HepG2 (cell line): ENCODE measurements around the gene GPS1. TPM values are rescaled to one million over a fixed set of nuclear protein-coding genes. Genes with fewer than 3 reads are reported as not detected.
A peak's percentile ranks its signal among the peaks of the same experiment; 100 is the strongest.

Source experiments
- AHR ChIP-seq: IDR thresholded peaks from 2 replicates; pipeline ENCODE4 v1.6.1; 2018; ENCODE audit warnings: missing genetic modification reagents, missing compliant biosample characterization
- CCAR2 ChIP-seq: fragments of 200-400 bp; formaldehyde crosslinking; optimal IDR thresholded peaks from 2 replicates; pipeline ENCODE3; 2018; ENCODE audit warnings: low read depth, mild to moderate bottlenecking, low read length, moderate library complexity
- FOXJ3 ChIP-seq: sonication (generic); formaldehyde crosslinking; IDR thresholded peaks from 2 replicates; pipeline ENCODE4 v1.4.0; 2020; ENCODE audit warnings: missing genetic modification reagents, mild to moderate bottlenecking, borderline replicate concordance
- POLR2A ChIP-seq, 2 experiments: IDR thresholded peaks; 2 replicates each; pipeline ENCODE4 v1.6.1; 2011; ENCODE audit warnings: low read depth in 2 of 2, low read length in 2 of 2, mild to moderate bottlenecking in 1 of 2, moderate library complexity in 1 of 2; ENCODE audit not compliant: insufficient read depth in 1 of 2
- RELA ChIP-seq: sonication (generic); formaldehyde crosslinking; IDR thresholded peaks from 2 replicates; pipeline ENCODE4 v1.4.0; 2020; ENCODE audit warnings: missing genetic modification reagents
- RFXAP ChIP-seq: sonication (generic); formaldehyde crosslinking; IDR thresholded peaks from 2 replicates; pipeline ENCODE4 v1.4.0; 2020; ENCODE audit warnings: missing genetic modification reagents, borderline replicate concordance
- SIX4 ChIP-seq: sonication (generic); formaldehyde crosslinking; IDR thresholded peaks from 2 replicates; pipeline ENCODE4 v1.4.0; 2020; ENCODE audit warnings: missing genetic modification reagents
- SMAD1 ChIP-seq: sonication (generic); formaldehyde crosslinking; IDR thresholded peaks from 2 replicates; pipeline ENCODE4 v1.4.0; 2020; ENCODE audit warnings: missing genetic modification reagents, low read depth, mild to moderate bottlenecking, borderline replicate concordance
- ZMYM2 ChIP-seq: sonication (generic); formaldehyde crosslinking; IDR thresholded peaks from 2 replicates; pipeline ENCODE4 v1.8.0; 2022; ENCODE audit warnings: mild to moderate bottlenecking, missing genetic modification reagents
- ZNF441 ChIP-seq: sonication (generic); formaldehyde crosslinking; IDR thresholded peaks from 2 replicates; pipeline ENCODE4 v1.7.0; 2021; ENCODE audit warnings: missing genetic modification reagents, borderline replicate concordance
- ZNF619 ChIP-seq: sonication (generic); formaldehyde crosslinking; IDR thresholded peaks from 2 replicates; pipeline ENCODE4 v1.4.0; 2020; ENCODE audit warnings: mild to moderate bottlenecking, missing genetic modification reagents
- ZNF672 ChIP-seq: sonication (generic); formaldehyde crosslinking; IDR thresholded peaks from 2 replicates; pipeline ENCODE4 v1.8.1; 2022; ENCODE audit warnings: missing genetic modification reagents
- ZNF709 ChIP-seq: sonication (generic); formaldehyde crosslinking; IDR thresholded peaks from 2 replicates; pipeline ENCODE4 v1.5.0; 2020; ENCODE audit warnings: mild to moderate bottlenecking, missing genetic modification reagents
- ZNF879 ChIP-seq: sonication (generic); formaldehyde crosslinking; IDR thresholded peaks from 2 replicates; pipeline ENCODE4 v1.8.1; 2023; ENCODE audit warnings: missing genetic modification reagents
- ZSCAN21 ChIP-seq: sonication (generic); formaldehyde crosslinking; IDR thresholded peaks from 2 replicates; pipeline ENCODE4 v1.8.0; 2022; ENCODE audit warnings: mild to moderate bottlenecking, missing genetic modification reagents, moderate library complexity, borderline replicate concordance
- polyA plus RNA-seq, 8 experiments: library from polyadenylated mRNA; depleted of rRNA in 3 of 8; stranded (reverse) in 7 of 8; unstranded in 1 of 8; fragments of >200 nt; fragmentation: Illumina TruSeq in 4 of 8; extraction: Trizol in 4 of 8; gene quantifications; 2 replicates each; pipeline versions ENCODE4 v1.2.1 to v1.2.3, GENCODE V29; 2011 to 2016; ENCODE audit warnings: low read depth in 4 of 8, missing spikeins in 1 of 8, mixed read lengths in 1 of 8; ENCODE audit not compliant: insufficient read depth in 1 of 8
- total RNA-seq, 5 experiments: library from RNA; depleted of rRNA; stranded (reverse); fragments of >200 nt; fragmentation: Illumina TruSeq; extraction: Trizol; gene quantifications; 2 replicates each; pipeline ENCODE4 v1.2.3, GENCODE V29; 2016; ENCODE audit warnings: low read depth in 1 of 5
- TF ChIP-seq, protein P1 (sequence below): sonication (generic); formaldehyde crosslinking; IDR thresholded peaks from 2 replicates; pipeline ENCODE4 v1.9.0; 2021; ENCODE audit warnings: missing genetic modification reagents, borderline replicate concordance
- TF ChIP-seq, protein P2 (sequence below): sonication (generic); formaldehyde crosslinking; IDR thresholded peaks from 2 replicates; pipeline ENCODE4 v1.8.0; 2022; ENCODE audit warnings: missing genetic modification reagents, mild to moderate bottlenecking, inconsistent platforms, borderline replicate concordance
- TF ChIP-seq, protein P3 (sequence below): sonication (generic); formaldehyde crosslinking; IDR thresholded peaks from 2 replicates; pipeline ENCODE4 v1.8.0; 2022; ENCODE audit warnings: mild to moderate bottlenecking, missing genetic modification reagents, borderline replicate concordance
- TF ChIP-seq, protein P4 (sequence below): sonication (generic); formaldehyde crosslinking; IDR thresholded peaks from 2 replicates; pipeline ENCODE4 v1.8.0; 2022; ENCODE audit warnings: mild to moderate bottlenecking, missing genetic modification reagents, moderate library complexity
- TF ChIP-seq, protein P5 (sequence below): fragments of 450-650 bp; IDR thresholded peaks from 2 replicates; pipeline ENCODE4 v1.6.1; 2016
- TF ChIP-seq, protein P6 (sequence below): fragments of 450-650 bp; IDR thresholded peaks from 2 replicates; pipeline ENCODE4 v1.6.1; 2017

GPS1 gene
- total and polyA plus RNA-seq, 2 of the 13 experiments (the other 11 are each of a cell fraction or from before 2014, with no cell fraction given): 124 to 128 TPM

DNA sequence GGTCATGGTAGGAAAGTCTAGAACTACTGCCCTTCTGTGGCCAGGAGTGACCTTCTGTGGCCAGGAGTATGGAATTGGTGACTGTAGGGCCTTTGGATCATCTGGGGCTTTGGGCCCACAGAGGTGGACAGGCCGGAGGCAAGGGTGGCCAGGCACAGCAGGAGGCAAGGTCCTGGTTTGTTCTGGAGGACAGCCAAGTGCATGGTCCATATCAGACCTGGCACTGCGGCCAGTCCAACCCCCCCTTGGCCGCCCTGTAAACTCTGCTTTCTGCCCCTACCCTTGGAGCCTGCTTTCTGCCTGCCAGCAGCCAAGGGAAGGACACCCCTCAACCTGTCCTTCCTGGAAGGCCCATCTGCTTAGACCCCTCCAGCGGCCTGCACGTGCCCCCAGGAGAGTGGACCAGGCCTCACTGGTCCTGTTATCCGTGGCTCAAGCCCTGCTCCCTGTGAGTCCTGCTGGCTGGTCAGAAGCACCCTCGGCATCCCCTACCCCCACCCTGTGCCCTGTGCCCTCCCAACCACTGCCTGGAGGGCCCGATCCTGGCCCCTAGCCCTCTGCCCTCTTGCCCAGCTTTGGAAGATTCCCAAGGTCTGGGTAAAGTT, 11.9 kb upstream of the GPS1 start (continued):
- TF ChIP-seq, protein P1, sequence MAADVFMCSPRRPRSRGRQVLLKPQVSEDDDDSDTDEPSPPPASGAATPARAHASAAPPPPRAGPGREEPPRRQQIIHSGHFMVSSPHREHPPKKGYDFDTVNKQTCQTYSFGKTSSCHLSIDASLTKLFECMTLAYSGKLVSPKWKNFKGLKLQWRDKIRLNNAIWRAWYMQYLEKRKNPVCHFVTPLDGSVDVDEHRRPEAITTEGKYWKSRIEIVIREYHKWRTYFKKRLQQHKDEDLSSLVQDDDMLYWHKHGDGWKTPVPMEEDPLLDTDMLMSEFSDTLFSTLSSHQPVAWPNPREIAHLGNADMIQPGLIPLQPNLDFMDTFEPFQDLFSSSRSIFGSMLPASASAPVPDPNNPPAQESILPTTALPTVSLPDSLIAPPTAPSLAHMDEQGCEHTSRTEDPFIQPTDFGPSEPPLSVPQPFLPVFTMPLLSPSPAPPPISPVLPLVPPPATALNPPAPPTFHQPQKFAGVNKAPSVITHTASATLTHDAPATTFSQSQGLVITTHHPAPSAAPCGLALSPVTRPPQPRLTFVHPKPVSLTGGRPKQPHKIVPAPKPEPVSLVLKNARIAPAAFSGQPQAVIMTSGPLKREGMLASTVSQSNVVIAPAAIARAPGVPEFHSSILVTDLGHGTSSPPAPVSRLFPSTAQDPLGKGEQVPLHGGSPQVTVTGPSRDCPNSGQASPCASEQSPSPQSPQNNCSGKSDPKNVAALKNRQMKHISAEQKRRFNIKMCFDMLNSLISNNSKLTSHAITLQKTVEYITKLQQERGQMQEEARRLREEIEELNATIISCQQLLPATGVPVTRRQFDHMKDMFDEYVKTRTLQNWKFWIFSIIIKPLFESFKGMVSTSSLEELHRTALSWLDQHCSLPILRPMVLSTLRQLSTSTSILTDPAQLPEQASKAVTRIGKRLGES: no peak
- no peak for TF ChIP-seq POLR2A (IDR thresholded peaks at IDR 0.05; ENCODE audit: insufficient read depth in 1 of 2, low read depth in 2 of 2, low read length in 2 of 2)
- TF ChIP-seq ZMYM2 (CRISPR knock-in tag): peak; percentile 78; the same call in 1 of the 2 replicates
- TF ChIP-seq CCAR2: no peak
- TF ChIP-seq, protein P2, sequence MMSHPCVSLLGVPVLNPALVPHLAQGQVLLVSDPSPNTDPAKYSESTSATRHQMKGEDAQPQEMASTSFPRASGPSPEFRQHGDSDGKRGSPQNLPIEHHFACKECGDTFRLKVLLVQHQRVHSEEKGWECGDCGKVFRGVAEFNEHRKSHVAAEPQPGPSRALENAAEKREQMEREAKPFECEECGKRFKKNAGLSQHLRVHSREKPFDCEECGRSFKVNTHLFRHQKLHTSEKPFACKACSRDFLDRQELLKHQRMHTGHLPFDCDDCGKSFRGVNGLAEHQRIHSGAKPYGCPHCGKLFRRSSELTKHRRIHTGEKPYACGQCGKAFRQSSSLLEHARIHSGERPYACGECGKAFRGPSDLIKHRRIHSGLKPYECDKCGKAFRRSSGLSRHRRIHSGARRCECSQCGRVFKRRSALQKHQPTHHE (CRISPR knock-in tag): no peak
- TF ChIP-seq SMAD1 (CRISPR knock-in tag): no peak
- TF ChIP-seq RFXAP (CRISPR knock-in tag): no peak
- TF ChIP-seq, protein P3, sequence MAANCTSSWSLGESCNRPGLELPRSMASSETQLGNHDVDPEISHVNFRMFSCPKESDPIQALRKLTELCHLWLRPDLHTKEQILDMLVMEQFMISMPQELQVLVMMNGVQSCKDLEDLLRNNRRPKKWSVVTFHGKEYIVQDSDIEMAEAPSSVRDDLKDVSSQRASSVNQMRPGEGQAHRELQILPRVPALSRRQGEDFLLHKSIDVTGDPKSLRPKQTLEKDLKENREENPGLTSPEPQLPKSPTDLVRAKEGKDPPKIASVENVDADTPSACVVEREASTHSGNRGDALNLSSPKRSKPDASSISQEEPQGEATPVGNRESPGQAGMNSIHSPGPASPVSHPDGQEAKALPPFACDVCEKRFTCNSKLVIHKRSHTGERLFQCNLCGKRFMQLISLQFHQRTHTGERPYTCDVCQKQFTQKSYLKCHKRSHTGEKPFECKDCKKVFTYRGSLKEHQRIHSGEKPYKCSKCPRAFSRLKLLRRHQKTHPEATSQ (CRISPR knock-in tag): no peak
- no peak for TF ChIP-seq RELA (CRISPR knock-in tag)
- TF ChIP-seq ZNF619 (CRISPR knock-in tag): peak; percentile 71; the same call in 1 of the 2 replicates
- TF ChIP-seq, protein P4, sequence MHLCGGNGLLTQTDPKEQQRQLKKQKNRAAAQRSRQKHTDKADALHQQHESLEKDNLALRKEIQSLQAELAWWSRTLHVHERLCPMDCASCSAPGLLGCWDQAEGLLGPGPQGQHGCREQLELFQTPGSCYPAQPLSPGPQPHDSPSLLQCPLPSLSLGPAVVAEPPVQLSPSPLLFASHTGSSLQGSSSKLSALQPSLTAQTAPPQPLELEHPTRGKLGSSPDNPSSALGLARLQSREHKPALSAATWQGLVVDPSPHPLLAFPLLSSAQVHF (CRISPR knock-in tag): no peak
- no peak for TF ChIP-seq ZNF672 (CRISPR knock-in tag)
- TF ChIP-seq FOXJ3: no peak
- TF ChIP-seq SIX4: no peak
- TF ChIP-seq, protein P5, sequence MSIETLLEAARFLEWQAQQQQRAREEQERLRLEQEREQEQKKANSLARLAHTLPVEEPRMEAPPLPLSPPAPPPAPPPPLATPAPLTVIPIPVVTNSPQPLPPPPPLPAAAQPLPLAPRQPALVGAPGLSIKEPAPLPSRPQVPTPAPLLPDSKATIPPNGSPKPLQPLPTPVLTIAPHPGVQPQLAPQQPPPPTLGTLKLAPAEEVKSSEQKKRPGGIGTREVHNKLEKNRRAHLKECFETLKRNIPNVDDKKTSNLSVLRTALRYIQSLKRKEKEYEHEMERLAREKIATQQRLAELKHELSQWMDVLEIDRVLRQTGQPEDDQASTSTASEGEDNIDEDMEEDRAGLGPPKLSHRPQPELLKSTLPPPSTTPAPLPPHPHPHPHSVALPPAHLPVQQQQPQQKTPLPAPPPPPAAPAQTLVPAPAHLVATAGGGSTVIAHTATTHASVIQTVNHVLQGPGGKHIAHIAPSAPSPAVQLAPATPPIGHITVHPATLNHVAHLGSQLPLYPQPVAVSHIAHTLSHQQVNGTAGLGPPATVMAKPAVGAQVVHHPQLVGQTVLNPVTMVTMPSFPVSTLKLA: no peak
- TF ChIP-seq ZNF879 (CRISPR knock-in tag): no peak
- 0 out of 2 replicates have a peak, but pooled peaks have one; percentile 12 for TF ChIP-seq AHR (CRISPR knock-in tag)
- TF ChIP-seq ZNF441: no peak
- no peak for TF ChIP-seq ZSCAN21 (CRISPR knock-in tag)
- TF ChIP-seq, protein P6, sequence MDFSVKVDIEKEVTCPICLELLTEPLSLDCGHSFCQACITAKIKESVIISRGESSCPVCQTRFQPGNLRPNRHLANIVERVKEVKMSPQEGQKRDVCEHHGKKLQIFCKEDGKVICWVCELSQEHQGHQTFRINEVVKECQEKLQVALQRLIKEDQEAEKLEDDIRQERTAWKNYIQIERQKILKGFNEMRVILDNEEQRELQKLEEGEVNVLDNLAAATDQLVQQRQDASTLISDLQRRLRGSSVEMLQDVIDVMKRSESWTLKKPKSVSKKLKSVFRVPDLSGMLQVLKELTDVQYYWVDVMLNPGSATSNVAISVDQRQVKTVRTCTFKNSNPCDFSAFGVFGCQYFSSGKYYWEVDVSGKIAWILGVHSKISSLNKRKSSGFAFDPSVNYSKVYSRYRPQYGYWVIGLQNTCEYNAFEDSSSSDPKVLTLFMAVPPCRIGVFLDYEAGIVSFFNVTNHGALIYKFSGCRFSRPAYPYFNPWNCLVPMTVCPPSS: no peak
- TF ChIP-seq ZNF709: no peak
